NK-92 (cell line): ENCODE measurements around the gene PCDH15.

Source experiments
- DNase-seq: peaks from one replicate; lab custom pipeline; 2025; ENCODE audit not compliant: unreplicated experiment; lab: John Stamatoyannopoulos, UW

Gene PCDH15

DNA sequence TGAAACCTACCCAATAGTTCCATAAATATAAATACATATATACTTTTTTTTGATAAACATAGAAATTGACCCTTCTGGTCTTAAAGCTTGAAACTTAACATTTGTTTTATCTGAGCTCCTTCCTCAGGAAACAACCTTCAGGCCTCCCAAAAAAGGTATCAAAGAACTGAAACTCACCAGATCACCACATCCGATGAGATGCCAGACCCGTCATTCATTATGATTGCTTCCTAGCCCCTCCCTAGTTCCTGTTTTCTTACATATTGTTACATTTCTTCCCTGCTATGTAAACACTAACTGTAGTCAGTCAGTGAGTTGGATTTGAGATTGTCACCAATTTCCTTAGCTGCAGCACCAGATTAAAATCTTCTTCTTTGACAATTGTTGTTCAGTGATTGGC lies 663.6 kb downstream of the PCDH15 start:
- DNase-seq, result no peak

DNA sequence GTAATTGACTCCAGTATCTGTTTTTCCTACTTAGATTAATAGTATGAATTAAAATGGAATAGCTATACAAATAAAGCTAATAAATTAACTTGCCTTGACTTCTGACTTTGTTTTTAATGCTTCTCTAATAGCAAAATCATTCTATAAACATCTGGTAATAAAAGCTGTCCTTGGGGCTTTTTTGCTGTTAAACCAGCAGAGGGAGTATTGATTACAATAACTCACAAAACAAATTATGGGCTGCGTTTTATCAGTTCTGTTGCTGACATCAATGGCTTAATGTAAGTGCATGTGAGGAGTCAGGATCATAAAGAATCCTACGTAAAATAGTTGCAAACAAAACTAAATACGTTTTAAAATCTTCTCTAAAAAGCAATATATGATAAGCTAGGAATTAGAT lies 667.8 kb downstream of the PCDH15 start:
- DNase-seq, result no peak

DNA sequence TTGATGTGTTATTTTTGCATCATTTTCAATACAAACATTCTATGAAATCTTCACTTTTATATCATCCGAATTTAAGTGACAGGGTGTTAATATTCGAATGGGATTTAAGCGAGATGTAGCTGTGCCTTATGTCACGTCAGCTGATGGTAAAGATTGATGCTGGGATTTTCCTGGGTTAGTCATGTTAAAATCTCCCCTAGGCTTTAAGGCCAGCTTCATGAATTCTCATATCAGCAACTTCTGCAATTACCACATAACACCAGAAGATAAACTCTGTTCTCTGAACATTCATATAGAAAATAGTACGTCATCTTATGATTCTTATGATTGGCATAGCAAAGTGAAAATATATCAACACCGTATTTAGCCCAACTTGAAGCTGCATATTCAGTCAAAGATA lies 669.2 kb downstream of the PCDH15 start:
- no peak for DNase-seq

DNA sequence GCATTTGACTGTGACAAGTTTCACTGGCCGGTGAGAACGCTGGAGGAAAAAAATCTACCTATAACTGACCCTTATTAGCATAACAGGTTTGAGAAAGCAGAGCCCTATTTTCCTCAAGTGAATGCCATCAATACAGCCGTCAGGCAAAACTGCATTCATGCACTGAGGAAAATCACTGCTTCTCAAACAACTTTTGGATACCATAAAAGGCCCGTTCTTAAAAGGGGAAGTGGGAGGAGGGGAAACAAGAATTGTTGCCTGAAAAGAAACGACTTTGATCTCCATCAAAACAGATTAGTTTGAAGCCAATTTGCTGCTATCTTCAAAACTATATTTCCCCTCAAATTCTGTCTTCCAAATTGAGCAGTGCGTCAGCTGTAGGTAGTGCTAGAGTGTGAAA lies 670.6 kb downstream of the PCDH15 start:
- no peak for DNase-seq

DNA sequence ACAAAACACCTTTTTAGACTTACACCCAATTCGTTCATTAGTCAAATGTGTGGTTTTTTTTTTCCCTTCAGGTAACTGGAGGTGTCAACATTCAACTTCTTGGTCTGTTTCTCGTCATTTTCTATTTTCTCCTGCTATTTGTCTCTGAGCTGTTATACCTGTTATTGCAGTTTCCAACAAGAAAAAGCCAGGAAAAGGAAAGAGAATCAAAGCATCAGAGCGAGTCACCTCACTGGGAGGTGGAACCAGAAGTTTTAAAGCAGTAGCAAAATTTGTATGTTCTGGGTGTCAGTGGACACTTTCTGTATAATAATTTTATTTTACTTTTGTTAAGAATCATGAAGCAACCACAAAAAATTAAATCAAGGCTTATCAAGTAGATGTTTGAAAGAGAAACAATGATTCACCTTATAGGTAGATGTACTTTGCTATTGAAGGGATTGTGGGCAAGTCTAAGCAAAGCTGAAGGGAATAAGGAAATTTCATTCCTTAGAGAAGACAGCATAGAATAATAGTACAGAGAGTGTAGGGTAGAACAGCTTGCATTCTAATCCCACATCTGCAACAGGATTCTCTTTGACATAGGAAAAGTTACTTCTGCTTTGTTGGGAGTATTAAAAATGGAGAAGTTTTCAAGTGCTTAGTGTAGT lies 675.8 kb downstream of the PCDH15 start:
- no peak for DNase-seq

DNA sequence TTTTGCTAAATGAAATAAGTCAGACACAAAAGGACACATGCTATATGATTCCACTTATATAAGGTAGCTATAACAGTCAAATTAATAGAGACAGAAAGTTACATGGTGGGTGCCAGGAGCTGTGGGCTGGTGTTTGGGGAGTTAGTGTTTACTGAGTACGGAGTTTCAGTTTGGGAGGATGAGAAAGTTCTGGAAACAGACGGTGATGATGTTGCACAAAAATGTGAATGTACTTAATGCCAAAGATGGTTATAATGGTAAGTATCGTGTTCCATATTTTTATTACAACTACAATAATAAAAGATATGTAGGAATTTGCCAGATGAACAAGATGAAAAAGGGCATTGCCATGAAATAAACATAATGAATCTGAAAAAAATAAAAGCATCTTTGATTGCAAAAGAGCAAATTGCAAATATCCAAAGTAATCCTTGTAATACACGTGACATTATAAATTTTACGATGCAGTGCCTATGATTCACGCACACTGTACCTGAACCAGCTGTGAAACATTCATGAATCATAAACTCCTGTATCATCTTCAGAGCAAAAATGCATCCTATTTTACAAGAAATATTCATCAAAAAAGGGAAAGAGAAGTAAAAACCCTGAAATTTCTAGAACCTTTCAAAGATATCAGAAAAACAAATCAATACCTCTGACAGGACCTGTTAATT lies 676.7 kb downstream of the PCDH15 start:
- DNase-seq, result no peak

DNA sequence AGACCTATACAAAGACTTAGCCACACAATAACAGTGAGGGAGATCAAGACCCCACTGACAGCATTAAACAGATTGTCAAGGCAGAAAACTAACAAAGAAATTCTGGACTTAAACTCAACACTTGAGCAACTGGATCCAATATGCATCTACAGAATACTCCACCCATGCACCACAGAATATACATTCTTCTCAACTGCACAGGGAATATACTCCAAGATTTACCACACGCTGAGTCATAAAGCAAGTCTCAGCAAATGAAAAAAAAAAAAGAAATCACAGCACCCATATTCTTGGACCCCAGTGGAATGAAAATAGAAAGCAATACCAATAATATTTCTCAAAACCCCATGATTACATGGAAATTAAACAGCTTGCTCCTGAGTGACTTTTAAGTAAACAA lies 680.2 kb downstream of the PCDH15 start:
- DNase-seq, result no peak

DNA sequence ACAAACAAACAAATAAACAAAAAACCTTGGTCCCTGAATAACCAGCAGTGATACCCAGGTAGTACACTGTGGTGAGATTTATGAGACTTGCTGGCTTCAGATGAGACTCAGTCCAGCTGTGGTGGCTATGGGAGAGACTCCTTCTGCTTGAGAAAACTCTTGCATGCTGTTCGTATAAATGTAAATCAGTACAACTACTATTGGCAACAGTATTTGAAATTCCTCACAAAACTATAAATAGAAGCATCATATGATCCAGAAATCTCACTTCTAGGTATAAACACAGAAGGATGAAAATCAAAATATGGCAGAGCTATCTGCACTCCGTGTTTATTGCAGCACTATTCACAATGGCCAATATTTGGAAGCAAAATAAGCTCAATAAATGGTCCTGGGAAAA lies 692.1 kb downstream of the PCDH15 start:
- no peak for DNase-seq

DNA sequence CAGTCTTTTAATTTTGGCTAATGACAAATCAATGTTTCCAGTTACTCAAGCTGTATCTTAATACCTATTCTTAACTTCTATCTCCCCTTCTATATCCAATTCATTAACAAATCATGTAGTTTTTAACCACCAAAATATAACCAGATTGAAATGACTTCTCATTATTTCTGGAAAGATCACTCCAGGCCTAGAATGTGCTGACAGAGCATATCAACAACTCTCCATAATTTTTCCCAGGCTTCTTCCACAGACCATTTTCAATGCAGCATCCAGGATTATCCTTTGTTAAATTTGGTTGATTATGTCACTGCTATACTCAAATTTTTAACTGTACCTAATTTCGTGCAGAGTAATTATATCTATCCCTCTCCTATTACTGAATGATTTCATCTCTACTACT lies 704.1 kb downstream of the PCDH15 start:
- DNase-seq, result no peak

DNA sequence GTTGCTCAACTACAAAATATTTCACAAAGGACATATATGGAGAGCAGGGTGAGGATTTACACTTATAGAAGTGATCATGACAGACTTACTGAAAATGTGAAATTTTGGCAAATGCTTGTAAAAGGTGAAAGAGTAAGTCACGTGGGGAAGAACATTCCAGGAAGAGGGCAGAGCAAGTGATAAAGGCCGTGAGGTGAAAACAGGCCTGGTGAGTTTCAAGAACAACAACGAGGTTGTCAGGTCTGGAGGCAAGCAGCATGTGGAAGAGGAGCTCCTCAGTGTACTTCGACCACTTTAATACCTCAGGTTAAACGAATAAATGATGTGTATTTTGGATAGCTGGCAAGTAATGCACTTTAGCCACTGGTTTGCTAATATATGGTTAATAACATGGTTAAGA lies 706.7 kb downstream of the PCDH15 start:
- DNase-seq, result no peak

DNA sequence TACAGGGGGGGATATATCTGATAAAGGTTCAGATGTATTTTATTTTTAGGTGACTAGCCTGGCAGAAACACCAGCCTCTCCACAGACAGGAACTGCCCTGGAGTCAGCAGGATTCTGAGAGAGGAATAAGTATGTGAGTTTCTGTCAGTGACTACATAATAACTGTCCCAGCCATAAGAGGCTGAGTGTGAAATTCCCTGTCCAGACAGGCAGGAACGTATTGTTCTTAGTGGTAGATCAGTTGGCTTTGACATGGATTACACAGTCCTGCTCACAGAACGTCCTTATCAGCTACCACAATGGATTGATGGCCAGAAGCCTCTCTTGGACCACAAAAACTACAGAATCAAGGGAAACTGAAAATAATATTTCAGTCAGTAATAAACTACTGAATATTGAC lies 709.8 kb downstream of the PCDH15 start:
- DNase-seq, result no peak

DNA sequence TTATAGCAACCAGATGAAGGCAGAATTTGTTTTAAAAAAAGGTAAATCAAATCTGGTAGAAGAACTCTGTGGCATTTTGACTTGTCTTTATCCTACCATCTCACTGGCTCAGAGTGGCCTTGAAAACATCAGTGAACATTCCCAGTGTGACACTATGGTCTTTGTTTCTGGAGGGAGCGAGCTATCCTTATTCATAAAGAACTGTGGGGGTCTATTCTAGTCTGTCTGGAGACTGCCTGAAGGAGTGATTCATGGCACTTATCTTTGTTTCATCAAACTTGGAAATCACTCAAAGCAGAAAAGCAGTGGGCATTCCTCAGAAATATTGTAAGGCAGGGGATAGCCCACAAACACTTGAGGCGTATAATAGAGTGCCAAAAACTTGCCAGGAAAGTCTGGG lies 719.1 kb downstream of the PCDH15 start:
- DNase-seq, result no peak

DNA sequence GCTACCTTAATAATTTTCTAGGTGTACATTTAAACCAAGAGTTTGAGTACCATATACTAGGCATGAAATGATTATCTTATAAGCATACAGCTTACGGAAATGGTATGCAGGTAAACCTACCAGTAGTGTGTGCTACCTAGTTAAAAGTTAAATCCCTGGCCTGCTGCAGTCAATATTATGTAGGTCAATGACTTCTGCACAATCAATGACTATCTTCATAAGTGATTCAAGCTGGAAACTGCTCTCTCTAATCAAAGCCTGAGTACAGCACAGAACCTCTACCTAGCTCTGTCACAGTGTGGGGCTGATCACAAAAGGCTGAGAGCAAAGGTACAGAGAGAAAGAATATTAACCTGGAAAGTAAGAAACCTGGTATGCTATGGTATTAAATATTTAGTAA lies 733.7 kb downstream of the PCDH15 start:
- DNase-seq, result no peak

DNA sequence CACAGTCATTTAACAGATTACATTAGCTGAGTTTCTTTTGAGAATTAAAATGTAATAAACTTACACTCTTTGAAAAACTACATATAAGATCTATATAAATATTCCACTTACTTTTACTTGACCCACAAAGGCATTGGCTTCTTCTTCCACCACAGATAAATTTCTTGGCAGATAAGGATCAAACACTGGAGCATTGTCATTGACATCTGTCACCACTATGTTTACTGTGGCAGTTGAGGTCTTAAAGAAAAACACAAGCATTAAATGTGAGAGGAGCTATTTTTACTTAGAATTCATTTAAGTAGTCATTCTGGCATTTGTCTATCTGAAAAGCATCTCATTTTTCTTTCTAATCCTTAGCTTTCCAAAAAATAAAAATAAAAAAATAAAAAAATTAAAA lies 734.4 kb downstream of the PCDH15 start:
- no peak for DNase-seq

DNA sequence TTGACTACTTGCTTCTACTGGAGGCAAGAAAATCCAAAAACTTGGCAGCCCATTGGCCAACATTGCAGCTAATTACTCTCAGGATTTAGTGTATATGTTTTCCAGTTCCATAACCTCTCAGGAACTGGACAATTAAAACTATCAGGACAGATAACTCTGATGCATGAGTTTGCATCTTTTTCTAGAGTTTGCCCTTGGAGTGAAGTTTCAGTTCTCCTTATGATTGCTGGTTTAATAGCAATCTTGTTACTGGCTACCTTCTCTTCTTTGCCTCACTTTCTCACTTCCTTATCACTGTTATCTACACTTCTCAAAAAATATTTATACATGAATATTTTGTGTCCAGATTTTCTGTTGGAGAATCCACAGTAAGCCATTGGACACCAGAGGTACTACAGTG lies 735.9 kb downstream of the PCDH15 start:
- DNase-seq, result no peak

DNA sequence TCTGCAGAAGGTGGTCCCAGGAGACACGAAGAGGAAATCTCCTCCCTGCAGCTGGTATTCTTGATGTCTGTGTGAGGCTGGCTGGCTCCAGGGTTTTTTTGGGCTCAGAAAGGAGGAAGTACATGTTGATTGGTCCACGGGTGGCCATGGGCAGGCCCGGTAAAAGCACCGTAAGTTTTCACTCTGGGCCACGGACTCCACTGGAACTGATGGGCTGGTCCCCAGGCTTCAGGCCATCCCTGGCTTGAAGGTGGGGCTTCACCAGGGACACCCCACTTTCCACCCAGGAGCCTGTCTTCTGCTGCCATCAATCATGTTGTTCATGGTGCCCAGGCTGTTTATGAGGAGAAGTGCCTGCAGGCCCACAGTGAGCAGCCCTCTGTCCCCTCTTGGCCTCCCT lies 736.8 kb downstream of the PCDH15 start:
- no peak for DNase-seq

DNA sequence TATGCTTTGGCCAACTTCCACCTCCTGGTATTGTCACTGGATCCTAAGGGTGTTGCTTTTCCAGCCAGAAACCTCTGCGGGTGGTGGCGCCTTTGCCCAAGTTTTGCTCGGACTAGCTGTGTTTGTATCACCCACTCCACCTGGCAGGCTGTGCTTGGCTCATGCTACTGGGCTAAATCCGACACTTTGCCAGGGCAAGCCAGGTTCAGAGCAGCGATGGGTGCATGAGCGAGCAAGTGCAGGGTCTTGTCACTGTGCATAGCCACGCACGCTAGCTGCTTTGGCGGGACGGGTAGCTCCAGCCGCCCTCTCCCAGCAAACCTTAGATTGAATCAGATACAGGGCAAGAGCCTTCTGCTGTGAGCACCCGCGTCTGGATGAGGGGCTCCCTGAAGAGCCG lies 737.5 kb downstream of the PCDH15 start:
- no peak for DNase-seq

DNA sequence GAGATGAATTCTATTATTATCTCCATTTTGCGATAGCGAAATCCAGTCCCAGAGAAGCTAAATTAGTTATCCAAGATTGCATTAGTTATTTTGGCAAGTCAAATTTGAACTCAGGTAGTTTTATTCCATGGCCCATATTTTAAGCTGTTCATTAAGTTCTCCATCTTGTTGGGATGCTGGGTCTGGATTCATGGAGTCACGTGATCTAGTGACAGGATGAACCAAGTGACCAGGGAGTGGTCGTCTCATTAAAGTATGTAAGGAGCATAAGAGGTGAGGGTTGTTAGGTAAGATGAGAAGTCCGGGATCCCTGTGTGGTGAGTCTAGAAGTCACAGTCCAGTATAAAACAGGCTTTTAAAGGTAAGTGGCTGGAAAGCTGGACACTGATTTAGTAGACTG lies 740.5 kb downstream of the PCDH15 start:
- DNase-seq, result no peak

DNA sequence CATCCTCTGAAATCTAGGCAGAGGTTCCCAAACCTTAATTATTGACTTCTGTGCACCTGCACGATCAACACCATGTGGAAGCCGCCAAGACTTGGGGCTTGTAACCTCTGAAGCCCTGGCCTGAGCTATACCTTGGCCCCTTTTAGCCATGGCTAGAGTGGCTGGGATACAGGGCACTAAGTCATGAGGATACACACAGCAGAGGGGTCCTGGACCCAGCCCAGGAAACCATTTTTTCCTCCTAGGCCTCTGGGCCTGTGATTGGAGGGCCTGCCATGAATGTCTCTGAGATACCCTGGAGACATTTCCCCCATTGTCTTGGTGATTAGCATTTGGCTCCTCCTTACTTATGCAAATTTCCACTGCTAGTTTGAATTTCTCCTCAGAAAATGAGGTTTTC lies 743.7 kb downstream of the PCDH15 start:
- no peak for DNase-seq

DNA sequence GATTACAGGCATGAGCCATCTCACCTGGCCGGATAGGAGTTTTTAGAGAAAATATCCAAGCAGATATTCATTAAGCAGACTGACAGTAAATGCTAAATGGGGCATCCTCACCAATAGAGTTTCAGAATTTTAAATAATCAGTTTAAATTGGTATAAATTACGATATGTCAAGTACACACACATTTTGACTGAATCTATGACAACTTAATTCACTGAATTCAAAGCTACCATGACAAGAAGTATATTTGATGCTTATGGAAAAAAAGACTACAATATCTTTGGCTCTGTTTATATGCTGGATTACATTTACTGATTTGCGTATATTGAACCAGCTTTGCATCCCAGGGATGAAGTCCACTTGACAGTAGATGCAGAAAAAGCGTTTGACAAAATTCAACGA lies 774.7 kb downstream of the PCDH15 start:
- no peak for DNase-seq

DNA sequence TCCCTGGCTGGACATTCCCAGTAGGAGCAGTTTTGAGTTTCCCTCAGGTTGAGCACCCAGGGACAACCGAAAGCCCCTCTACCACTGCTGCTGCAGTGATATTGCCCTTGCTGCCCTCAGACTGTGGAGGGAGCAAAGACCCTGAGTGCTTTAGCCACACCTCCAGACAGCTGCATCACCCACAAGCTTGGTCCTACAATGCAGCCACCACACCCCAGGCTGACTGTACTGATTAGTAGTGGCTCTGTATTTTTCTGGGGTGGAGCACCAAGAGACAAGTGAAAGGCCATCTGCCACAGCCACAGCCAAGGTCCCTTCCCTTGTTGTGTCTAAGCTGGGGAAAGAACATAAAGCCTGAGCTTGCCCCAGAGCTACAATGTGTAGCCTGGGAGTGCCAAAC lies 789.9 kb downstream of the PCDH15 start:
- no peak for DNase-seq

DNA sequence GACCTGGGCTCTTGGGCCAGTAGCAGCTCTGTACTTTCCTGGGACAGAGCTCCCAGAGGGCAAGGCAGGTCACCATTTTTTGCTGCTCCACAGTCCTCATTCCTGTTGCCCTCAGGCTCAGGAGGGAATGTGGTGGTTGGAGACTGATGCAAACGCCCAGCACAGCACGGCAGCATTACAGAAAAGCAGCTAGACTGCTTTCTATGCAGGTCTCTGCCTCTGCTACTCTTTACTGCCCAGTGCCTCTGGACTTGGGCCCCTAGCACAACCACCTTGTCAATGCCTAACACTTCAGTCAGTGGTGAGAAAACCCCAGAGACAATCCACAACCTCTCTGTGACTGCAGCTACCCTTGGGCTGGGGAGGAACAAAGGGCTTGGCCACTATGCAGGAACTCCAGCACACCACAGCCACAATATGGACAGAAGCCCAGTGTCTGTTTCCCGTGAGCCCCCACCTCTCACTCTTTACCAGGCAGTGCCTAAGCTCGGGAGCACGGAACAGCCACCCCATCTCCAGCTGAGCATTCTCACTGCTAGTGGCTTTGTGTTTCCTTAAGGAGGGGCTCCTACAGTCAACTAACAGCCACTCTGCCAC lies 790.6 kb downstream of the PCDH15 start:
- DNase-seq, result no peak

DNA sequence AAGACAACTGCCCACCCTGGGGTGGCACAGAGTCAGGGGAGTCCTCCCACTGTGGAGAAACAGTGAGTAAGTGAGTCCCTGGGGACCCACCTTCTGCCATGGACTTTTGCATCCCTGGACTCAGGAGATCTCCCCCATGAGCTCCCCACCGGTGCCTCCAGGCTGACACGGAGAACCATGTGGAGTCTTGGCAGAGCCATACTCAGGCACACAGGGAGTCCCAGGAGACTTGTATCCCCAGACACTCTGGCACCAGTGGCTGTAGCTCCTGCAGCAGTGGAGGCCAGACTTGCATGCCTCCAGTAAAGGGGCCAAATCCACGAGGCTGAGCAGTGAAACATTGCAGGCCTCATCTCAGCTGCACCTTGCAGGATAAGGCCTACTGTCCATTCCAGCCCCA lies 791.4 kb downstream of the PCDH15 start:
- DNase-seq, result no peak
